Thyroid gland (tissue), 4 donors: ENCODE results near the gene ABCA13. TPM values are rescaled to one million over a fixed set of nuclear protein-coding genes. Genes with fewer than 3 reads are reported as not detected.

Experiments used
- DNase-seq, 2 donors: peaks; one replicate each; pipeline ENCODE4 v3.0.0-alpha.2; 2019
- H3K27ac ChIP-seq, 3 donors: fragments of 200-600 bp; sonication (generic); 1 replicate in 2 of 3; 2 replicates in 1 of 3; pipeline ENCODE4 v1.5.1; 2016 to 2019; ENCODE audit warnings: mild to moderate bottlenecking in 1 of 3, moderate library complexity in 1 of 3
- H3K27me3 ChIP-seq: fragments of 200-600 bp; sonication (generic); one replicate; pipeline ENCODE4 v1.5.1; 2019
- H3K36me3 ChIP-seq, 2 donors: fragments of 200-600 bp; sonication (generic); one replicate each; pipeline ENCODE4 v1.5.1; 2016 to 2019
- H3K4me1 ChIP-seq, 2 donors: fragments of 200-600 bp; sonication (generic); one replicate each; pipeline ENCODE4 v1.5.1; 2017 to 2019
- H3K4me3 ChIP-seq, 3 donors: fragments of 200-600 bp; sonication (generic); replicated peaks in 1 of 3; 1 replicate in 2 of 3; 2 replicates in 1 of 3; pipeline ENCODE4 v1.5.1; 2016; ENCODE audit warnings: mild to moderate bottlenecking in 1 of 3
- H3K9me3 ChIP-seq: fragments of 200-600 bp; sonication (generic); one replicate; pipeline ENCODE4 v1.5.1; 2017
- POLR2A ChIP-seq, 2 donors: fragments of 450-650 bp; IDR thresholded peaks; one replicate each; pipeline ENCODE4 v1.6.1; 2017; ENCODE audit warnings: antibody characterized with exemption in 2 of 2, mild to moderate bottlenecking in 2 of 2, moderate library complexity in 1 of 2
- WGBS, 2 donors: methylation state at CpG; one replicate each; pipeline ENCODE4 v1.1.5; 2017; 5-methylcytosine and 5-hydroxymethylcytosine counted together
- intact Hi-C: fragments of 100-400 bp; cut with DNase I; formaldehyde crosslinking; loops from one replicate; pipeline ENCODE4 v1.15.1; 2023
- total RNA-seq, 4 donors: library from RNA; depleted of rRNA; stranded (reverse); fragments of >200 nt; gene quantifications; one replicate each; pipeline ENCODE4 v1.2.3, GENCODE V29; 2016
- TF ChIP-seq, protein P1 (sequence below), 6 experiments: fragments of 200-600 bp in 3 of 6; fragments of 450-650 bp in 3 of 6; sonication (generic) in 3 of 6; IDR thresholded peaks; one replicate each; pipeline ENCODE4 v1.5.1; 2016 to 2019; ENCODE audit warnings: antibody characterized with exemption in 6 of 6, mild to moderate bottlenecking in 2 of 6, inconsistent platforms in 1 of 6, moderate library complexity in 1 of 6

ABCA13 gene
- total RNA-seq, 4 donors from 2014 or later, result 7.6 to 13.3 (median 11.7) TPM

DNA sequence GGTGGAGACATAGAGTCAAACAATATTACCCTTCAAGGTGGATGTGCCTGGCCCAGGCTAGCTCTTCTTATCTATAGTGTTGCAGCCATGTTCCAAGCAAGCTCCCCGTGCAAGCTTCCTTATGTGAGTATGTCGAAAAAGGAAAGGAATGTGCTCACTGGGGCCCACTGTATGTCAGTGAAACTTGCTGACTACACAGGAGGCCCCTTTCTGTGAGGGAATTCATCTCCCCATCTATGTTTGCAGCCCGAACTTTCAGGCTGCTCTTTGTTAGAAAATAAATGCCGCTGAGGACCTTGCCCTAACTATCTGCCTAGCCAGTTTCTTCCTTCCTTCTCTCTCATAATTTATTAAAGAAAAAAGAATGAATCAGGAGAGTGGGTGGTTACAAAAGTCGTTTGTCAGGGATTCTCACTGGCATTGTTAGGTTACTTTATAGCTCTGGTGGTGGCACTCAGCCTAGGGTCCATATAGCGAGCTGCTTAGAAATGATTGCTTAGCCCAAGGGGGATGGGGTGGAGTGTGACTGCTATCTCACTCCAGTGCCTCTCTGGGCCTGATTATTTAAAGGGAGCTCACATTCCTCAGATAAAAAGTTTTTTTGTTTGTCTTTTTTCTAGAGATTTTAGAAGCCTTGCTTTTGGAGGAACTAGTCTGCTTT lies 302.1 kb downstream of the ABCA13 start:
- H3K9me3 ChIP-seq, result no peaks in the 10 kb centered on the region
- no peaks in the 10 kb centered on the region for H3K36me3 ChIP-seq
- no peaks in the 10 kb centered on the region for H3K27me3 ChIP-seq
- DNase-seq, result no peak
- WGBS, 2 donors, result 74 to 76% methylated on average over 6 of the region's 6 CpGs
- TF ChIP-seq POLR2A (IDR thresholded peaks at IDR 0.05), result no peak
- TF ChIP-seq, protein P1, sequence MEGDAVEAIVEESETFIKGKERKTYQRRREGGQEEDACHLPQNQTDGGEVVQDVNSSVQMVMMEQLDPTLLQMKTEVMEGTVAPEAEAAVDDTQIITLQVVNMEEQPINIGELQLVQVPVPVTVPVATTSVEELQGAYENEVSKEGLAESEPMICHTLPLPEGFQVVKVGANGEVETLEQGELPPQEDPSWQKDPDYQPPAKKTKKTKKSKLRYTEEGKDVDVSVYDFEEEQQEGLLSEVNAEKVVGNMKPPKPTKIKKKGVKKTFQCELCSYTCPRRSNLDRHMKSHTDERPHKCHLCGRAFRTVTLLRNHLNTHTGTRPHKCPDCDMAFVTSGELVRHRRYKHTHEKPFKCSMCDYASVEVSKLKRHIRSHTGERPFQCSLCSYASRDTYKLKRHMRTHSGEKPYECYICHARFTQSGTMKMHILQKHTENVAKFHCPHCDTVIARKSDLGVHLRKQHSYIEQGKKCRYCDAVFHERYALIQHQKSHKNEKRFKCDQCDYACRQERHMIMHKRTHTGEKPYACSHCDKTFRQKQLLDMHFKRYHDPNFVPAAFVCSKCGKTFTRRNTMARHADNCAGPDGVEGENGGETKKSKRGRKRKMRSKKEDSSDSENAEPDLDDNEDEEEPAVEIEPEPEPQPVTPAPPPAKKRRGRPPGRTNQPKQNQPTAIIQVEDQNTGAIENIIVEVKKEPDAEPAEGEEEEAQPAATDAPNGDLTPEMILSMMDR (IDR thresholded peaks at IDR 0.05), result no peak
- H3K4me3 ChIP-seq, result no peak overlapping the region
- no peak overlapping the region for H3K27ac ChIP-seq
- intact Hi-C loops, result no loop called here
- no peaks in the 10 kb centered on the region for H3K4me1 ChIP-seq

DNA sequence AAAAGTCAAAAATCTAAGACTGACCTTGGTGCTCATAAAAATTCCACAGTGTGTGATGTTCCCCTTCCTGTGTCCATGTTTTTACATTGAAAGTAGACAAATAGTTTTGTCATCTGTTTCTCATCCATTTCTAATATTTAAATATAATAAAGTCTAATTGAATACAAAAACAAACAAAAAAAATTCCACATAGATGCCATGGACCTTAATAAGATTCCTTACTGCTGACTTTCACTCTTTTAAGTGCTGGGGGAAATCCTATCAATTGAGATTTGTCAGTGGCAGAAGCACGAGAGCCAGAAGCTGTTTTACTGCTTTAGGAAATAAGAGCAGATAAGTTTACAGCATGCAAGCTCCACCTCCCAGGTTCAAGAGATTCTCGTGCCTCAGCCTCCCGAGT lies 310.0 kb downstream of the ABCA13 start:
- Histone ChIP-seq H3K4me1 (no peaks in the 10 kb centered on the region), H3K27me3 (no peaks in the 10 kb centered on the region), H3K27ac (no peak overlapping the region), H3K9me3 (no peaks in the 10 kb centered on the region), H3K4me3 (no peak overlapping the region), H3K36me3 (no peaks in the 10 kb centered on the region)
- TF ChIP-seq, protein P1 (IDR thresholded peaks at IDR 0.05), result no peak
- no peak for TF ChIP-seq POLR2A (IDR thresholded peaks at IDR 0.05)
- intact Hi-C loops, result no loop called here
- WGBS, 2 donors, result 72 to 80% methylated on average over 3 of the region's 3 CpGs
- DNase-seq, result no peak

DNA sequence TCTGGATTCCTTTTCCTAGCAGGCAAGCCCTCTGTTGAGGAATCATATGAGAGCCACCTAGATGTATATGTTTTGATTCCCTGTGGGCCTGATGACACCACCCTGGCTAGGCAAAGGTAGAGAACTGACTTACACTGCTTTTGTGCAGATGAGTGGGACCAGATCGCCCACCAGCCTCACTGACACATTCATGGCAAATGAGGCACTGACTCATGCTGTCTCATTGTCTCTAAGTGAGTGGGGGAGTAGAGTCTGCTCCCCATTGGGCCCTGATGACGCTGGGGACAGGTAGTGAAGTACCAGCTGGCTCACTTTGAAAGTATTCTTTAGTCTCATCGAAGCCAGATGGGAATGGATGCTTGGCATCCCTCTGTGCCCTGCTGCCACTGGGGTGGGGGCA lies 326.3 kb downstream of the ABCA13 start:
- no peak overlapping the region for H3K27ac ChIP-seq
- H3K9me3 ChIP-seq, result no peaks in the 10 kb centered on the region
- intact Hi-C loops, result no loop called here
- TF ChIP-seq, protein P1 (IDR thresholded peaks at IDR 0.05), result no peak
- no peak for TF ChIP-seq POLR2A (IDR thresholded peaks at IDR 0.05)
- no peak overlapping the region for H3K4me3 ChIP-seq
- WGBS, 2 donors, result 87 to 92% methylated on average over 3 of the region's 3 CpGs
- no peaks in the 10 kb centered on the region for H3K36me3 ChIP-seq
- H3K27me3 ChIP-seq, result no peaks in the 10 kb centered on the region
- no peaks in the 10 kb centered on the region for H3K4me1 ChIP-seq
- DNase-seq, result no peak

DNA sequence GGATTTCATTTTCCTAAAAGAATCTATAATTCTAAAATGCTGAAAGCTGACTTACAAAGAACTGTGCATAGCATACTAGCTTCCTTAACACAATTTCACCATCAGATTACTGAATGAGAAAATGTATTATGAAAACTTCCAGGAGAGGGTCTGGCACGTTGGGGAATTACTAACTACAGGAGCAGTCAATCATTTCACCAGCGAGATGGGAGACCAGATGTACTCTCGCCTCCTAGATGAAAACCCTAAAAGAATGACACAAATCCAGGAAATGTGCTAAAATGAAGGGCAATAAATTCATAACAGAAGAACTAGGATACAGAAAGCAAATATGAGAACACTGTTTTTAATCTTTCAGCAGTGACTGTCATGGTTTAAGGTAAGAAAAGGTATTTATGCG lies 330.8 kb downstream of the ABCA13 start:
- intact Hi-C loops, result no loop called here
- Histone ChIP-seq H3K9me3 (no peaks in the 10 kb centered on the region), H3K27me3 (no peaks in the 10 kb centered on the region), H3K4me3 (no peak overlapping the region), H3K4me1 (no peaks in the 10 kb centered on the region), H3K36me3 (no peaks in the 10 kb centered on the region), H3K27ac (no peak overlapping the region)
- TF ChIP-seq POLR2A (IDR thresholded peaks at IDR 0.05), result no peak
- TF ChIP-seq, protein P1 (IDR thresholded peaks at IDR 0.05), result no peak
- WGBS, 2 donors, result 80 to 83% methylated on average over 4 of the region's 4 CpGs
- no peak for DNase-seq

DNA sequence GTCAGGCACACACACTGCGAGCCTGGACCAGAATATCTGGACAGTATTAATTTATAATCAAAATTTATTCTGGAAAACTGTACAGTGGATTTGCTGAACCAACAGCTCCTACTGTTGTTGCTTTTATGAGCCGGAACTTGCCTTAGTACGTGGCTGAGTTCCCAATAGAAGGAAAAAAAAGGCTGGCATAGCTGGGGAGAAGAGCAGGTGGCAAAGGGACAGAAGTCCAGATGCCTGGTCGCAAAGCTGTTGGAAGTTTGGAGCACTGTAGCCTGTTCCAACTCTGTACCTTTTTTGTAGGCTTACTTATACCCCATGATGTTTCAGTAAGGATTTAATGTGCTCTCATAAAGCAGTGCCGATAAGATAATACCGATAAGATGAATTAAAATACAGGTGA lies 333.8 kb downstream of the ABCA13 start:
- no peaks in the 10 kb centered on the region for H3K36me3 ChIP-seq
- no peak overlapping the region for H3K4me3 ChIP-seq
- no peaks in the 10 kb centered on the region for H3K4me1 ChIP-seq
- no peak overlapping the region for H3K27ac ChIP-seq
- H3K27me3 ChIP-seq, result no peaks in the 10 kb centered on the region
- intact Hi-C loops, result no loop called here
- WGBS, 2 donors, result 92 to 95% methylated on average over 6 of the region's 6 CpGs
- H3K9me3 ChIP-seq, result no peaks in the 10 kb centered on the region
- no peak for TF ChIP-seq POLR2A (IDR thresholded peaks at IDR 0.05)
- TF ChIP-seq, protein P1 (IDR thresholded peaks at IDR 0.05), result no peak
- no peak for DNase-seq
